Measurements from ENCODE around the gene PEAK3.

Gene PEAK3

DNA sequence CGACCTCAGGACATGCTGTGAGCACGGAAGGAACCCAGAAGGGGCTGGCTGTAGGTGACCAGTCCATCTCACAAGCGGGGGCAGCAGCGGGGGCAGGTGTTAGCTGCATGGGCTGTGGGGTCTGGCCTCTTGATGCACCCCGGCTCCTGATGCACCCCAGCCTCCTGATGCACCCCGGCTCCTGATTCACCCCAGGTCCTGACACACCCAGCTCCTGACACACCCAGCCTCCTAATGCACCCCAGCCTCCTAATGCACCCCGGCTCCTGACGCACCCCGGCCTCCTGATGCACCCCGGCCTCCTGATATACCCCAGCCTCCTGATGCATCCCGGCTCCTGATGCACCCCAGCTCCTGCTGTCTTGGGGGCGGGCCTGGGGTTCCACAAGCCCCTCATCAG lies 39.0 kb upstream of the PEAK3 start:
- TF ChIP-seq, protein P1, sequence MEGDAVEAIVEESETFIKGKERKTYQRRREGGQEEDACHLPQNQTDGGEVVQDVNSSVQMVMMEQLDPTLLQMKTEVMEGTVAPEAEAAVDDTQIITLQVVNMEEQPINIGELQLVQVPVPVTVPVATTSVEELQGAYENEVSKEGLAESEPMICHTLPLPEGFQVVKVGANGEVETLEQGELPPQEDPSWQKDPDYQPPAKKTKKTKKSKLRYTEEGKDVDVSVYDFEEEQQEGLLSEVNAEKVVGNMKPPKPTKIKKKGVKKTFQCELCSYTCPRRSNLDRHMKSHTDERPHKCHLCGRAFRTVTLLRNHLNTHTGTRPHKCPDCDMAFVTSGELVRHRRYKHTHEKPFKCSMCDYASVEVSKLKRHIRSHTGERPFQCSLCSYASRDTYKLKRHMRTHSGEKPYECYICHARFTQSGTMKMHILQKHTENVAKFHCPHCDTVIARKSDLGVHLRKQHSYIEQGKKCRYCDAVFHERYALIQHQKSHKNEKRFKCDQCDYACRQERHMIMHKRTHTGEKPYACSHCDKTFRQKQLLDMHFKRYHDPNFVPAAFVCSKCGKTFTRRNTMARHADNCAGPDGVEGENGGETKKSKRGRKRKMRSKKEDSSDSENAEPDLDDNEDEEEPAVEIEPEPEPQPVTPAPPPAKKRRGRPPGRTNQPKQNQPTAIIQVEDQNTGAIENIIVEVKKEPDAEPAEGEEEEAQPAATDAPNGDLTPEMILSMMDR (conservative IDR thresholded peaks at IDR 0.05; ENCODE audit: low read length), result no peak
- no peak for DNase-seq (ENCODE audit: low read depth)
- H3K4me3 ChIP-seq (ENCODE audit: low read length), result no peak overlapping the region

GRCh38 chr19:2320049-2320448 lies 38.1 kb upstream of the PEAK3 start:
- TF ChIP-seq, protein P1 (conservative IDR thresholded peaks at IDR 0.05; ENCODE audit: low read length), result no peak
- no peak for DNase-seq (ENCODE audit: low read depth)
- no peak overlapping the region for H3K4me3 ChIP-seq (ENCODE audit: low read length)

GRCh38 chr19:2319551-2319950 lies 37.6 kb upstream of the PEAK3 start:
- DNase-seq (ENCODE audit: low read depth), result no peak
- TF ChIP-seq, protein P1 (conservative IDR thresholded peaks at IDR 0.05; ENCODE audit: low read length), result no peak
- H3K4me3 ChIP-seq (ENCODE audit: low read length), result no peak overlapping the region

- H3K4me3 ChIP-seq (ENCODE audit: low read length), result no peak overlapping the region
- TF ChIP-seq, protein P1 (conservative IDR thresholded peaks at IDR 0.05; ENCODE audit: low read length), result no peak
- no peak for DNase-seq (ENCODE audit: low read depth)
These were observed 36.9 kb upstream of the PEAK3 start for GRCh38 chr19:2318923-2319322.

DNA sequence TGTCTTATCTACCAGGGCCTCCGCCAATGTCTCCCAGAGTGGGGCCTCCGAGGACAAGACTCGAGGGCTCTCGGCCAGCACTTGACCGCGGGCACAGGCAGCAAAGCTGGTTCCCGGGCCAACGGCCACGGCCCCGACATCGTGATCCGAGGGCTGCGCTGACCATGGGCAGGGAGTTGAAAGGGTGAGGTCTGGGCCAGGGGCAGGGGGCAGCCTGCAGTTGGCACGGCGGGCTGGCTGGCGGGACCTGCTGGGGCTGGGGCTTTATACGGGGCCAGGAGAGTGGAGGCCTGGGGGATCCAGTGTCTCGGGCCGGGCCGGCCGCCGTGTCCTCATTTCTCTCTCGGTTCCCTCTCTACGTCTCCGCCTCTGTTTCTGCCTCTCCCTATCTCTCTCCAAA lies 35.8 kb upstream of the PEAK3 start:
- DNase-seq (ENCODE audit: low read depth), result no peak
- TF ChIP-seq, protein P1 (conservative IDR thresholded peaks at IDR 0.05; ENCODE audit: low read length), result no peak
- no peak overlapping the region for H3K4me3 ChIP-seq (ENCODE audit: low read length)

DNA sequence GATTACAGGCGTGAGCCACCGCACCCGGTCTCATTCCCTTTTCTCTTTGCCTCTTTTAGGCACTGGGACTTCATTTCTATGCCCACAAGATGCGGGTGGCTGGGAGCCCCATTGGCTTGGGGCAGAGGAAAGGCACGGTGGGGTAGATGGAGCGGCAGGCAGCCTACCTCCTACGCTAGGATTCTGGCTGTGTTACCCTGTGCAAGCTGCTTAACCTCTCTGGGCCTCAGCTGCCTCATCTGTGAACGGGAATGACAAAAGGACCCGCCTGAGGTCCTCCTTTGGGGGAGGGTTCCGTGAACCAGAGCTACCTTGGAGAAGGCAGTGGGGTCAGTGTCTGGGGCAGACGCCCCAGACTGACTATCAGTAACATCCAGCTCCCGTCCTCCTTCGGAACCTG lies 35.3 kb upstream of the PEAK3 start:
- TF ChIP-seq, protein P1 (conservative IDR thresholded peaks at IDR 0.05; ENCODE audit: low read length), result no peak
- DNase-seq (ENCODE audit: low read depth), result no peak
- no peak overlapping the region for H3K4me3 ChIP-seq (ENCODE audit: low read length)

GRCh38 chr19:2315818-2316353 lies 33.9 kb upstream of the PEAK3 start:
- TF ChIP-seq, protein P1 (conservative IDR thresholded peaks at IDR 0.05; ENCODE audit: low read length), result peak; percentile 57
- no peak overlapping the region for H3K4me3 ChIP-seq (ENCODE audit: low read length)
- peak; percentile 53 for DNase-seq (ENCODE audit: low read depth)
